Central memory CD8-positive, alpha-beta T cell (primary cell): ENCODE data around the gene GFI1B.
"Not testable (repeated sequence)": the region's sequence is repeated elsewhere in the genome, so short reads cannot be mapped to it uniquely, and the experiment has no call there.

Source experiments
- ATAC-seq: fragments of 150-1000 bp; cut with Tn5 transposase; replicated peaks from 2 replicates; pipeline ENCODE4 v1.10.0; 2022; ENCODE audit warnings: mild to moderate bottlenecking, moderate FRiP score, moderate number of reproducible peaks; ENCODE audit not compliant: poor library complexity, severe bottlenecking; ENCODE audit errors: extremely low read depth
- DNase-seq, 2 donors: peaks; one replicate each; pipeline ENCODE4 v3.0.0; 2021; ENCODE audit warnings: low spot score in 2 of 2
- H3K27ac Mint-ChIP-seq: one replicate; pipeline ENCODE4 v1.8.0; 2022; ENCODE audit warnings: low read depth, mild to moderate bottlenecking, moderate library complexity, mixed read lengths
- H3K27me3 Mint-ChIP-seq: one replicate; pipeline ENCODE4 v1.8.0; 2022; ENCODE audit warnings: mixed read lengths
- H3K36me3 Mint-ChIP-seq: one replicate; pipeline ENCODE4 v1.8.0; 2022; ENCODE audit warnings: mild to moderate bottlenecking, moderate library complexity, mixed read lengths; ENCODE audit not compliant: insufficient read depth
- H3K4me1 Mint-ChIP-seq: one replicate; pipeline ENCODE4 v1.8.0; 2022; ENCODE audit warnings: mixed read lengths
- H3K4me3 Mint-ChIP-seq: one replicate; pipeline ENCODE4 v1.8.0; 2022; ENCODE audit warnings: mild to moderate bottlenecking, moderate library complexity, mixed read lengths
- H3K9me3 Mint-ChIP-seq: one replicate; pipeline ENCODE4 v1.8.0; 2022; ENCODE audit warnings: mixed read lengths

Gene GFI1B

GRCh38 chr9:132989014-132989310 is 10.5 kb downstream of the GFI1B start:
- Mint-ChIP-seq H3K36me3 (peaks cover 3% of the 10 kb centered on the region), H3K4me1 (peaks cover 6% of the 10 kb centered on the region), H3K27ac (no peak overlapping the region), H3K27me3 (peaks cover 74% of the 10 kb centered on the region), H3K9me3 (no peaks in the 10 kb centered on the region), H3K4me3 (no peak overlapping the region)
- no peak for DNase-seq
- ATAC-seq: no peak

GRCh38 chr9:132989414-132989996 is 11.0 kb downstream of the GFI1B start:
- Mint-ChIP-seq H3K4me1 (peaks cover 10% of the 10 kb centered on the region), H3K27ac (no peak overlapping the region), H3K9me3 (no peaks in the 10 kb centered on the region), H3K4me3 (no peak overlapping the region), H3K36me3 (peaks cover 3% of the 10 kb centered on the region), H3K27me3 (peaks cover 74% of the 10 kb centered on the region)
- DNase-seq: no peak
- no peak for ATAC-seq

GRCh38 chr9:132989998-132990557 is 11.6 kb downstream of the GFI1B start:
- H3K27me3 Mint-ChIP-seq: peaks cover 76% of the 10 kb centered on the region
- DNase-seq, H3K27ac Mint-ChIP-seq, H3K9me3 Mint-ChIP-seq, H3K36me3 Mint-ChIP-seq, H3K4me3 Mint-ChIP-seq, ATAC-seq: not testable (repeated sequence)
- H3K4me1 Mint-ChIP-seq: peaks cover 12% of the 10 kb centered on the region

GRCh38 chr9:132990781-132991180 is 12.3 kb downstream of the GFI1B start:
- H3K36me3 Mint-ChIP-seq: peaks cover 3% of the 10 kb centered on the region
- DNase-seq (no peak), ATAC-seq (no peak)
- no peaks in the 10 kb centered on the region for H3K9me3 Mint-ChIP-seq
- H3K27ac Mint-ChIP-seq: no peak overlapping the region
- H3K4me3 Mint-ChIP-seq: no peak overlapping the region
- H3K4me1 Mint-ChIP-seq: peaks cover 12% of the 10 kb centered on the region
- peaks cover 75% of the 10 kb centered on the region for H3K27me3 Mint-ChIP-seq

GRCh38 chr9:132991351-132992300 is 13.1 kb downstream of the GFI1B start:
- H3K27ac Mint-ChIP-seq: no peak overlapping the region
- peaks cover 75% of the 10 kb centered on the region for H3K27me3 Mint-ChIP-seq
- no peak overlapping the region for H3K4me3 Mint-ChIP-seq
- no peak for DNase-seq
- no peaks in the 10 kb centered on the region for H3K9me3 Mint-ChIP-seq
- no peak for ATAC-seq
- peaks cover 3% of the 10 kb centered on the region for H3K36me3 Mint-ChIP-seq
- H3K4me1 Mint-ChIP-seq: peaks cover 12% of the 10 kb centered on the region

- DNase-seq: no peak
- H3K4me3 Mint-ChIP-seq: no peak overlapping the region
- peaks cover 3% of the 10 kb centered on the region for H3K36me3 Mint-ChIP-seq
- H3K4me1 Mint-ChIP-seq: peaks cover 12% of the 10 kb centered on the region
- H3K27ac Mint-ChIP-seq: no peak overlapping the region
- no peaks in the 10 kb centered on the region for H3K9me3 Mint-ChIP-seq
- no peak for ATAC-seq
- peaks cover 69% of the 10 kb centered on the region for H3K27me3 Mint-ChIP-seq
Observed at GRCh38 chr9:132993511-132993939, 15.0 kb downstream of the GFI1B start.

- DNase-seq: no peak
- ATAC-seq: no peak
- Mint-ChIP-seq H3K27me3 (peaks cover 73% of the 10 kb centered on the region), H3K4me1 (peaks cover 12% of the 10 kb centered on the region), H3K9me3 (no peaks in the 10 kb centered on the region), H3K36me3 (peaks cover 3% of the 10 kb centered on the region), H3K27ac (no peak overlapping the region), H3K4me3 (no peak overlapping the region)
Observed at GRCh38 chr9:132994410-132995120, 16.1 kb downstream of the GFI1B start.

GRCh38 chr9:132995121-132995420 is 16.6 kb downstream of the GFI1B start:
- no peak overlapping the region for H3K27ac Mint-ChIP-seq
- peaks cover 3% of the 10 kb centered on the region for H3K36me3 Mint-ChIP-seq
- peaks cover 12% of the 10 kb centered on the region for H3K4me1 Mint-ChIP-seq
- ATAC-seq: no peak
- DNase-seq: no peak
- H3K27me3 Mint-ChIP-seq: peaks cover 78% of the 10 kb centered on the region
- no peak overlapping the region for H3K4me3 Mint-ChIP-seq
- no peaks in the 10 kb centered on the region for H3K9me3 Mint-ChIP-seq

GRCh38 chr9:132995879-132996278 is 17.4 kb downstream of the GFI1B start:
- Mint-ChIP-seq H3K36me3 (no peaks in the 10 kb centered on the region), H3K4me3 (no peak overlapping the region), H3K9me3 (no peaks in the 10 kb centered on the region), H3K4me1 (peaks cover 12% of the 10 kb centered on the region), H3K27ac (no peak overlapping the region), H3K27me3 (peaks cover 86% of the 10 kb centered on the region)
- ATAC-seq: no peak
- no peak for DNase-seq

- Mint-ChIP-seq H3K27me3 (peaks cover 88% of the 10 kb centered on the region), H3K27ac (no peak overlapping the region), H3K4me3 (no peak overlapping the region), H3K4me1 (peaks cover 12% of the 10 kb centered on the region), H3K9me3 (no peaks in the 10 kb centered on the region), H3K36me3 (no peaks in the 10 kb centered on the region)
- DNase-seq: no peak
- ATAC-seq: no peak
Observed at GRCh38 chr9:132996526-132996925, 18.0 kb downstream of the GFI1B start.

- peaks cover 86% of the 10 kb centered on the region for H3K27me3 Mint-ChIP-seq
- H3K4me3 Mint-ChIP-seq: no peak overlapping the region
- H3K9me3 Mint-ChIP-seq: no peaks in the 10 kb centered on the region
- ATAC-seq: no peak
- peaks cover 6% of the 10 kb centered on the region for H3K4me1 Mint-ChIP-seq
- no peak for DNase-seq
- H3K27ac Mint-ChIP-seq: no peak overlapping the region
- no peaks in the 10 kb centered on the region for H3K36me3 Mint-ChIP-seq
Observed at GRCh38 chr9:132997591-132997990, 19.1 kb downstream of the GFI1B start.

GRCh38 chr9:132998221-132998620 is 19.7 kb downstream of the GFI1B start:
- peaks cover 86% of the 10 kb centered on the region for H3K27me3 Mint-ChIP-seq
- H3K36me3 Mint-ChIP-seq, ATAC-seq, H3K4me3 Mint-ChIP-seq, H3K9me3 Mint-ChIP-seq, DNase-seq, H3K27ac Mint-ChIP-seq, H3K4me1 Mint-ChIP-seq: not testable (repeated sequence)
